HPDE6-E6E7 (cell line): Measurements from ENCODE around the gene TTLL13.
A peak's percentile ranks its signal among the peaks of the same experiment; 100 is the strongest.
"Not testable (repeated sequence)": the region's sequence is repeated elsewhere in the genome, so short reads cannot be mapped to it uniquely, and the experiment has no call there.

ENCODE experiments used
- DNase-seq: peaks from one replicate; pipeline ENCODE4 v3.0.0; 2011; ENCODE audit warnings: missing footprints; ENCODE audit errors: extremely low spot score

The TTLL13 gene

GRCh38 chr15:90287101-90287500 lies 37.7 kb downstream of the TTLL13 start:
- DNase-seq = no peak

GRCh38 chr15:90287946-90288345 lies 38.6 kb downstream of the TTLL13 start:
- no peak for DNase-seq

GRCh38 chr15:90291679-90292356 lies 42.5 kb downstream of the TTLL13 start:
- no peak for DNase-seq

- DNase-seq = peak; percentile 58
These were observed 43.9 kb downstream of the TTLL13 start for GRCh38 chr15:90293040-90293810.

GRCh38 chr15:90294159-90294558 lies 44.8 kb downstream of the TTLL13 start:
- DNase-seq = no peak

GRCh38 chr15:90294601-90295269 lies 45.4 kb downstream of the TTLL13 start:
- DNase-seq = no peak

GRCh38 chr15:90295270-90295648 lies 45.9 kb downstream of the TTLL13 start:
- no peak for DNase-seq

GRCh38 chr15:90296316-90296884 lies 47.0 kb downstream of the TTLL13 start:
- DNase-seq = not testable (repeated sequence)

GRCh38 chr15:90297021-90297420 lies 47.7 kb downstream of the TTLL13 start:
- DNase-seq = no peak

GRCh38 chr15:90300541-90300940 lies 51.2 kb downstream of the TTLL13 start:
- no peak for DNase-seq

- DNase-seq = no peak
These were observed 51.8 kb downstream of the TTLL13 start for GRCh38 chr15:90300988-90301706.

GRCh38 chr15:90301707-90302300 lies 52.4 kb downstream of the TTLL13 start:
- DNase-seq = no peak

- DNase-seq = not testable (repeated sequence)
These were observed 56.0 kb downstream of the TTLL13 start for GRCh38 chr15:90305355-90305754.

- no peak for DNase-seq
These were observed 56.6 kb downstream of the TTLL13 start for GRCh38 chr15:90305932-90306331.

GRCh38 chr15:90306560-90306959 lies 57.2 kb downstream of the TTLL13 start:
- no peak for DNase-seq

GRCh38 chr15:90307661-90308060 lies 58.3 kb downstream of the TTLL13 start:
- DNase-seq = no peak

GRCh38 chr15:90309020-90309419 lies 59.7 kb downstream of the TTLL13 start:
- no peak for DNase-seq
